Measurements from ENCODE around the gene KIAA1191.

The KIAA1191 gene

DNA sequence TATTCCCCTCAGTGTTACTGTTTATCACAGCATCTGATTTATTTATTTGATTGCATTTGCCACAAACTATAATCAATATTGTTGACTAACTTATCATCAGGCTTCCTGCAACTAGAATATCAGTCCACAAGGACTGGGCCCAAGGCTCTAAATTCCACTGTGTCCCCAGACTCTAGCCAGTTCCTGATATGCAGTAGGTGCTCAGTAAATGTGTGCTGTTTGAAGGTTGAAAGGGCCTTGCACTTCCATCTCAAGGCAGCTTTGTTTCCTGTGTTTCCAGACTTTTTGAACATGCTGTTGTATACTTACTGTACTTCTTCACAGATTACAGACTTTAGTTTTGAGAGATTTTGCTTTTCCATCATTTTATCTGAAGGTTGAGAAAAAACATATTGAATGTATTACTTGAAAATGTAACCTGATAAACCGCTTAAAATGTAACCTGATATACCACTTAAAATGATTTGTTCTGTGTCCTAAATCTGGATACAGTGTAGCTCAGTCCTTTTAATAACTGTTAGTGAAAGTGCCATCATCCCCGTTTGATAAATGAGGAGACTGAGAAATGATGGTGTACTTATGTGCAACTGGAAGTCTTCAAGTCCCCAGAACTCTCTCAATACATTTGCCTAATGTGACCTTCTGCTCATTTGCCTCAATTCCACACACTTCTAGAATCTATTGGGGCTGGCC, 18.7 kb downstream of the KIAA1191 start:
- H3K4me3 ChIP-seq (ENCODE audit: low read depth, low read length) = no peak overlapping the region
- TF ChIP-seq, protein P1, sequence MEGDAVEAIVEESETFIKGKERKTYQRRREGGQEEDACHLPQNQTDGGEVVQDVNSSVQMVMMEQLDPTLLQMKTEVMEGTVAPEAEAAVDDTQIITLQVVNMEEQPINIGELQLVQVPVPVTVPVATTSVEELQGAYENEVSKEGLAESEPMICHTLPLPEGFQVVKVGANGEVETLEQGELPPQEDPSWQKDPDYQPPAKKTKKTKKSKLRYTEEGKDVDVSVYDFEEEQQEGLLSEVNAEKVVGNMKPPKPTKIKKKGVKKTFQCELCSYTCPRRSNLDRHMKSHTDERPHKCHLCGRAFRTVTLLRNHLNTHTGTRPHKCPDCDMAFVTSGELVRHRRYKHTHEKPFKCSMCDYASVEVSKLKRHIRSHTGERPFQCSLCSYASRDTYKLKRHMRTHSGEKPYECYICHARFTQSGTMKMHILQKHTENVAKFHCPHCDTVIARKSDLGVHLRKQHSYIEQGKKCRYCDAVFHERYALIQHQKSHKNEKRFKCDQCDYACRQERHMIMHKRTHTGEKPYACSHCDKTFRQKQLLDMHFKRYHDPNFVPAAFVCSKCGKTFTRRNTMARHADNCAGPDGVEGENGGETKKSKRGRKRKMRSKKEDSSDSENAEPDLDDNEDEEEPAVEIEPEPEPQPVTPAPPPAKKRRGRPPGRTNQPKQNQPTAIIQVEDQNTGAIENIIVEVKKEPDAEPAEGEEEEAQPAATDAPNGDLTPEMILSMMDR (IDR thresholded peaks at IDR 0.05; ENCODE audit: low read depth, low read length) = no peak

DNA sequence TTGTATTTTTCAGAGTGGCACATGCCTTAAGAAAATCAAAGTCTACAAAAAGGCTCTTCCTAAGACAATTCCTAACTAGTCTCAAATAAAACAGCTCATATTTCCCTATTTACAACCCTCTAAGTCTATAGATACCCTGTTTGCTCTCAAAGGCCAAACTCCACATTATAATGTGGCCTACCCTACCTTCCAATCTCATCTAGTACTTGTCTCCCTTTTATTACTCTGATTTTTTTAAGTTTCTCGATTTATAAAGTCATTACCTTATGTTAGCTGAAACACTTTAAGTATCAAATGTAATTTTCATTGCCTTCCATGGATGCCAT, 19.4 kb downstream of the KIAA1191 start:
- no peak overlapping the region for H3K4me3 ChIP-seq (ENCODE audit: low read depth, low read length)
- TF ChIP-seq, protein P1 (IDR thresholded peaks at IDR 0.05; ENCODE audit: low read depth, low read length) = no peak

DNA sequence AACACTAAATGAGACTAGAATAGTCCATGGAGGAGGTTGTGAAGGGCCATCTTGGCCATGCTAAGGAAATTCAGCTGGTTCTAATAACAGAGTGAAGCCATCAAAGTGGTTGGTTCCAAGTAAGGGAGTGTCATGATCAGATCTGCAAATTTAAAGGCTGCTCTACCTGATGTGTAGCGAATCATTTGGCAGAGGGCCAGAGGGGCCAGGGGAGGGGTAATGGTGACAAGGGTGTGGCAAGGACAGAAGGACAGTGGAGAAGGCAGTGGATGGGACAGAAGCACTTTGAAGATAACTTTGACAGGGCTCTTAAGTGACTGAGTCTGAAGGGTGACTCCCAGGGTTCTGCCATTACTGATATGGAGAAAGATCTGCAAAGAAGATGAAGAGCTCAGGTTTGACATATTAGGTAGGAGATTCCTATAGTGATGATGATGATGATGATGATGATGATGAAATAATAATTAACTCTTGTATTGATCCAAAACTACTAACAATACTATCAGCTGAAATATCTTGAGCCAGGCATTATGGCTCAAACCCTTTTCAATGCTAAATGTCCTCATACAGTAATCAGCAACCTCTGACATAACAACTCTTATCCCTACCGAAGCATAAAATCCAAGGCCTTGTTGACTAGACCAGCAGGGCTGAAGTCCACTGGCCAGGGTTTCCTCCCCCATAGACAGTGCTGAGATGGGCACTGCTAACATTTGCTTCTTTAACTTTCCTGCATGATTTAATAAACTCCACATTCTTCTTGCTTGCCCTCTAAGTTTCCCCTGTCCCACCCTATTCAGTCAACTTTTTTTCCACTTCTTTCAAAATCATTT, 20.0 kb downstream of the KIAA1191 start:
- TF ChIP-seq, protein P1 (IDR thresholded peaks at IDR 0.05; ENCODE audit: low read depth, low read length) = no peak

DNA sequence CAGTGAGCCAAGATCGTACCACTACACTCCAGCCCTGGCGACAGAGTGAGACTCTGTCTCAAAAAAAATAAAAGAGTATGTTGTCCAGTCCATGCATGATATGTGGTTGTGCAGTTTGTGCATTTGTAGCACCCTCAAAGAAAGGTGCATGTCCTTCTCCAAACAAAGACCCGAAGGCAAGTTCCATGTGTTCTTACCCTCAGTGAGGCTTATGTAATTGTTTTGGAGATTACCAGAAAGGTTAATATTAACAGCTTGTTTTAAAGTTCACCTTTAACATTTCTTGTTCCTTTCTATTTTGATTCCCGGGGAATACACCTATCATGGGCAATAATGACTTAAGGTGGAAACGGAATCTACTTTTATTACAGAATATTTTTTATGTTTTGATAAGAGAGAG, 22.3 kb downstream of the KIAA1191 start:
- no peak overlapping the region for H3K4me3 ChIP-seq (ENCODE audit: low read depth, low read length)
- TF ChIP-seq, protein P1 (IDR thresholded peaks at IDR 0.05; ENCODE audit: low read depth, low read length) = no peak

More for the DNA sequence above, 20.0 kb downstream of the KIAA1191 start:
- H3K4me3 ChIP-seq (ENCODE audit: low read depth, low read length) = no peak overlapping the region

DNA sequence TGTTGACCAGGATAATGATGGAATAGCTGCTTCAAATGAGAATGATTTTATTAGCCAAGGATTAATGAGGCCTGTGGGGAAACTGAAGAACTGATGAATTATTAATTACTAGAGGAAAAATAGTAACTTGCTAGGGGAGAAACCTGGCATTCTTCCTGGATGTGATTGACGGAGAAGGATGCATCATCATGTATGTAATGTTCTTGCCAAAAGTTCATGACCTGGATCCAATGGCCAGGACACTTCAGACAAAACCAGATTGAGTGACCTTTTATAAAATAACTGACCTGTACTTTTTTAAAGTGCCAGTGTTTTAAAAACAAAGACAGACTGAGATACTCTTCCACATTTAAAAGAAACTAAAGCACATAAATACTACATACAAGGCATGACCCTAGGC, 23.7 kb downstream of the KIAA1191 start:
- TF ChIP-seq, protein P1 (IDR thresholded peaks at IDR 0.05; ENCODE audit: low read depth, low read length) = no peak
- H3K4me3 ChIP-seq (ENCODE audit: low read depth, low read length) = no peak overlapping the region

DNA sequence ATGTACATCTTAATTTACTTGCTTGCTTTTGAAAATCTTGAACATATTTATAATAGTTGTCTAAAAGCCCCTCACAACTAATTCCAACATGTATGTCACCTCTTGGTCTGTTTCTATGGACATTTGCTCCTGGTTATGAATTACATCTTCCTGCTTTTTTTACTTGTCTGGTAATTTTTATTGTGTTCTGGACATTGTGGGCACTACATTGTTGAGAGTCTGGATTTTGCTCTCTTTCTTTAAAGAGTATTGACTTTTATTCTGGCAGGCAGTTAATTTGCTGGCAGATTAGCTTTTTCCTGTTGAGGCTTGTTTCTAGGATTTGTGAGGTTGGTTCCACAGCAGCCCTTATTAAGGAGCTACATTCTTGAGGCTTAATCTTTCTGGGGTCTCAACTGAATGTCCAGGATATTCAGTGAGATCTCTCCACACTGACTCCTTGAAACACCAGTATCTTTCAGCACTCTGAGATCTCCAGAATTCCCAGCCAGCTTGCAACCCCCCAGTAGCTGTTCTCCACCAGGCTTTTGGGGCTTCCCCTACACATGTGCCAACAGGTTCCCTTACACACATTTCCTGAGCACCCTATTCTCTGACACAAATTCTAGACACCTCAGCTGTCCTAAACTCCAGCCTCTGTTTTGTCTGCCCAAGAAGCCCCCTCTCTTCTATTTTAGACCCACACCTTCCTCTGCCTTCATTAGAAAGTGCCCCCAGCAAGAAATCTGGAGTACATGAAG, 27.4 kb downstream of the KIAA1191 start:
- TF ChIP-seq, protein P1 (IDR thresholded peaks at IDR 0.05; ENCODE audit: low read depth, low read length) = no peak
- H3K4me3 ChIP-seq (ENCODE audit: low read depth, low read length) = no peak overlapping the region
